ENCODE data around the gene CNKSR3.

DNA sequence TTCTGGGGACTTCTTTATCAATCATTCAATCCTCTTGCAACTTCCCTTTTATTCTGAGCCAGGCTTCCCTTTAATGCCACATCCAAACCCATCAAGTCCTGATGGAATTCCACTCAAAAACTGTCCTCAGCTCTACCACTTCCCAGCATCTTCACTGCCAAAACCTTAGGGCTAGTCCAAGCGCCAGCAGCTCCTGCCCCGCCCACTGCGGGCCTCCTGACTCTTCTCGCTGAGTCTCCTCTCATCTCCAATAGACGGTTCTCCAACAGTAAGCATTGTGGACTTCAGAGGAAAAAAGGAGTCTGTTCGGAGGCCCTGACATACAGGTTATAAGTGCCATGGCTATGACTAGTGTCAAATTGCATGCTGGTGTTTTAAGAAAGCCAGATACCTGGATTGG is 38.7 kb upstream of the CNKSR3 start:
- TF ChIP-seq, protein P1, sequence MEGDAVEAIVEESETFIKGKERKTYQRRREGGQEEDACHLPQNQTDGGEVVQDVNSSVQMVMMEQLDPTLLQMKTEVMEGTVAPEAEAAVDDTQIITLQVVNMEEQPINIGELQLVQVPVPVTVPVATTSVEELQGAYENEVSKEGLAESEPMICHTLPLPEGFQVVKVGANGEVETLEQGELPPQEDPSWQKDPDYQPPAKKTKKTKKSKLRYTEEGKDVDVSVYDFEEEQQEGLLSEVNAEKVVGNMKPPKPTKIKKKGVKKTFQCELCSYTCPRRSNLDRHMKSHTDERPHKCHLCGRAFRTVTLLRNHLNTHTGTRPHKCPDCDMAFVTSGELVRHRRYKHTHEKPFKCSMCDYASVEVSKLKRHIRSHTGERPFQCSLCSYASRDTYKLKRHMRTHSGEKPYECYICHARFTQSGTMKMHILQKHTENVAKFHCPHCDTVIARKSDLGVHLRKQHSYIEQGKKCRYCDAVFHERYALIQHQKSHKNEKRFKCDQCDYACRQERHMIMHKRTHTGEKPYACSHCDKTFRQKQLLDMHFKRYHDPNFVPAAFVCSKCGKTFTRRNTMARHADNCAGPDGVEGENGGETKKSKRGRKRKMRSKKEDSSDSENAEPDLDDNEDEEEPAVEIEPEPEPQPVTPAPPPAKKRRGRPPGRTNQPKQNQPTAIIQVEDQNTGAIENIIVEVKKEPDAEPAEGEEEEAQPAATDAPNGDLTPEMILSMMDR (IDR thresholded peaks at IDR 0.05; ENCODE audit: low read length) = no peak
- TF ChIP-seq EZH2 (IDR thresholded peaks at IDR 0.05; ENCODE audit: borderline replicate concordance, low read length) = no peak
